HG03558 (cell line): Measurements from ENCODE around the gene OR7A5.
"Not testable (repeated sequence)": the region's sequence is repeated elsewhere in the genome, so short reads cannot be mapped to it uniquely, and the experiment has no call there.

ENCODE experiments used
- ATAC-seq: cut with Tn5 transposase; IDR thresholded peaks from one replicate; pipeline ENCODE4 v1.9.1; 2021; ENCODE audit warnings: moderate number of reproducible peaks; ENCODE audit not compliant: unreplicated experiment; ENCODE audit errors: extremely low read depth

Gene OR7A5

GRCh38 chr19:14785102-14785793, 49.7 kb downstream of the OR7A5 start:
- ATAC-seq: not testable (repeated sequence)

GRCh38 chr19:14784730-14785101, 50.3 kb downstream of the OR7A5 start:
- not testable (repeated sequence) for ATAC-seq

GRCh38 chr19:14783410-14783998, 51.5 kb downstream of the OR7A5 start:
- ATAC-seq: not testable (repeated sequence)

GRCh38 chr19:14782626-14783409, 52.2 kb downstream of the OR7A5 start:
- no peak for ATAC-seq

- not testable (repeated sequence) for ATAC-seq
Measured at GRCh38 chr19:14781713-14782536, 53.1 kb downstream of the OR7A5 start.

- ATAC-seq: not testable (repeated sequence)
Measured at GRCh38 chr19:14780622-14781225, 54.3 kb downstream of the OR7A5 start.

- ATAC-seq: no peak
Measured at GRCh38 chr19:14779151-14779550, 55.8 kb downstream of the OR7A5 start.

- not testable (repeated sequence) for ATAC-seq
Measured at GRCh38 chr19:14778110-14778845, 56.7 kb downstream of the OR7A5 start, which contains the start of gene ADGRE2. TSS of gene ADGRE2 (minus strand) at chr19:14778560. CDS start at chr19:14776756, 1,804 bp downstream.

- not testable (repeated sequence) for ATAC-seq
Measured at GRCh38 chr19:14777645-14778044, 57.3 kb downstream of the OR7A5 start.
